Thyroid gland (tissue), 4 donors: ENCODE results near the gene CDK15.

Source experiments
- CTCF ChIP-seq, 6 experiments: fragments of 200-600 bp in 3 of 6; fragments of 450-650 bp in 3 of 6; sonication (generic) in 3 of 6; IDR thresholded peaks; one replicate each; pipeline ENCODE4 v1.5.1; 2016 to 2019; ENCODE audit warnings: antibody characterized with exemption in 6 of 6, mild to moderate bottlenecking in 2 of 6, inconsistent platforms in 1 of 6, moderate library complexity in 1 of 6
- POLR2A ChIP-seq, 2 donors: fragments of 450-650 bp; IDR thresholded peaks; one replicate each; pipeline ENCODE4 v1.6.1; 2017; ENCODE audit warnings: antibody characterized with exemption in 2 of 2, mild to moderate bottlenecking in 2 of 2, moderate library complexity in 1 of 2

DNA sequence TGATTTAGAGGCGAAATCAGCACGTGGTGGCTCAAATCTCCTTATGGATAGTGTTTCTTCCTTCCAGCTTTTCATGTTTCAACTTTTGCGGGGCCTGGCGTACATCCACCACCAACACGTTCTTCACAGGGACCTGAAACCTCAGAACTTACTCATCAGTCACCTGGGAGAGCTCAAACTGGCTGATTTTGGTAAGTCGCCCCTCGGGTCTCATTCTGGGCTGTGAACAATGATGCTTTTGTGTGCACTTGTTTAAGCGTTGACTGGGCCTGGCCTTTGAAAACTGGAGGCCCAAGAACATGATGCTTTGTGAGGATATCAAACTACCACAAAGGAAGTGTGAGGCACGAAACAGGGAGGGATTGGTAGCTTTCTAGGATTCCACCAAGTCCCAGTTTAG is 27.4 kb downstream of the CDK15 start:
- TF ChIP-seq CTCF (IDR thresholded peaks at IDR 0.05) (no peak), POLR2A (IDR thresholded peaks at IDR 0.05) (no peak)
